ENCODE data around the gene MYBPC1.

The MYBPC1 gene

GRCh38 chr12:101697197-101697929 is 102.6 kb downstream of the MYBPC1 start, which contains the start of gene CHPT1 (continued):
- TF ChIP-seq ZNF280D (tag by site-specific recombination; IDR thresholded peaks at IDR 0.05) (no peak), TSHZ1 (tag by site-specific recombination; IDR thresholded peaks at IDR 0.05; ENCODE audit: borderline replicate concordance) (no peak), ZNF596 (tag by site-specific recombination; IDR thresholded peaks at IDR 0.05) (no peak; the same call in 1 of the 2 replicates), ZNF416 (tag by site-specific recombination; IDR thresholded peaks at IDR 0.05) (no peak), ZNF670 (tag by site-specific recombination; IDR thresholded peaks at IDR 0.05; ENCODE audit: low read depth) (no peak), ZNF26 (tag by site-specific recombination; IDR thresholded peaks at IDR 0.05) (no peak), KLF9 (tag by site-specific recombination; IDR thresholded peaks at IDR 0.05; ENCODE audit: low read depth) (no peak), ZSCAN16 (tag by site-specific recombination; IDR thresholded peaks at IDR 0.05) (no peak), ZNF18 (tag by site-specific recombination; IDR thresholded peaks at IDR 0.05) (no peak), HOXA7 (CRISPR knock-in tag; IDR thresholded peaks at IDR 0.05; ENCODE audit: borderline replicate concordance) (no peak), ZBTB8A (tag by site-specific recombination; IDR thresholded peaks at IDR 0.05) (peak; percentile 72), ZNF311 (tag by site-specific recombination; IDR thresholded peaks at IDR 0.05; ENCODE audit: borderline replicate concordance) (no peak), ZNF354C (tag by site-specific recombination; IDR thresholded peaks at IDR 0.05; ENCODE audit: borderline replicate concordance, low read depth) (no peak), ZNF544 (tag by site-specific recombination; IDR thresholded peaks at IDR 0.05) (no peak), ZNF626 (tag by site-specific recombination; IDR thresholded peaks at IDR 0.05) (no peak), ZBTB44 (tag by site-specific recombination; IDR thresholded peaks at IDR 0.05) (no peak)

All from HEK293 (cell line).